T follicular helper cell (primary cell): Measurements from ENCODE around the gene SOWAHB.
"Not testable (repeated sequence)": the region's sequence is repeated elsewhere in the genome, so short reads cannot be mapped to it uniquely, and the experiment has no call there.

ENCODE experiments used
- DNase-seq: peaks from one replicate; pipeline ENCODE4 v3.0.0-alpha.2; 2020; ENCODE audit warnings: low read depth

The SOWAHB gene

DNA sequence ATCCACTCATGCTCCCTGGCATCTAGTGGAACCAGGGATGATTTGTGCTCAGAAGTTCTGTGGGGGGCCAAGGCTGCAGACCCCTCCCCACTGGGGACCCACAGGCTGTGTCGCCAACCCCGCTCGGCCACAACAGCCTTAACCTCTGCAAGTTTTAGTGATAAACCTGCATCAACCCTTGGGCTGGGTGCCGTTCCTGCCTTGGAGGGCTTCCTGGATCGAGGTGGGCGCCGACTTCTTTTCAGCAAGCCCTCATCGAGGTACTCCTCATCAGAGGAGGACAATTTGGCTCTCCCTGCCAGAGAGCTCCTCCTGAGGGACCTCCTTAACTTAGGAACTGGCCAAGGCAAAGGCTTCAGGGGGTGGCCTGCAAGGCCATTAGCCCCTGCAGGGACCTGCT is 1.9 kb downstream of the SOWAHB start:
- DNase-seq: no peak

- DNase-seq: no peak
Measured at GRCh38 chr4:76895619-76896018, 2.3 kb downstream of the SOWAHB start.

DNA sequence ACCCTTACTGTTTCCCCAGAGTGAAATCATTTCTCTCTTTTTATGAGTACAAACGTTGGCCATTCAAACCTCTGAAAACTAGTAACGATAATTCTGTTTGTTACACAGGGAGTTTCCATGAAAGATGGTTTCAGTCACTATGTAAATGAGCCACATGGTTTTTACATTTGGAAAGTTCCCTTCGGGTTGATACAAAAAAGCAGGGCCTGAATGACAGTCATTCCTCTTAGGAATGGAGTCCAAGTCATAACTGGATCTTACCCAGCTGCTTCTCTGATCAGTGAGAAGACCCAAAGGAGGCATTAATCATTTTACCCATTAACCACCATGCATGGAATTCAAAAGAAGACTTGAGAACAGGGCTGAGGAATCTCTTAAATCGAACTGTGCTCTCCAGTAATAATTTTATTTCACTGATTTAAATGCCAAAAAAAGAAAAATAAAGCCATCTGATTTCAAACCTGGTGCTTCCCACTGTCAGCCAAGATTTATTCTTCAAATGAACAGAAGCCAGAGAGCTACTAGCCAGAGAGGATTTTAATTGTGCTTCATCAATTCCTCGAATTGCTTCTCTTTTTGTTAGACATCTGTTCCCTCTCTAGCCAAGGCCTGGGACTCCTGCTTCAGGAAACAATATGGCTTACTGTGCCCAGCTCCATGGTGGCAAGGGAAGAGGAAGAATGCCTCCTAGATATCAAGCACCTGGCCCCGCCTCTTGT is 3.2 kb downstream of the SOWAHB start:
- no peak for DNase-seq

DNA sequence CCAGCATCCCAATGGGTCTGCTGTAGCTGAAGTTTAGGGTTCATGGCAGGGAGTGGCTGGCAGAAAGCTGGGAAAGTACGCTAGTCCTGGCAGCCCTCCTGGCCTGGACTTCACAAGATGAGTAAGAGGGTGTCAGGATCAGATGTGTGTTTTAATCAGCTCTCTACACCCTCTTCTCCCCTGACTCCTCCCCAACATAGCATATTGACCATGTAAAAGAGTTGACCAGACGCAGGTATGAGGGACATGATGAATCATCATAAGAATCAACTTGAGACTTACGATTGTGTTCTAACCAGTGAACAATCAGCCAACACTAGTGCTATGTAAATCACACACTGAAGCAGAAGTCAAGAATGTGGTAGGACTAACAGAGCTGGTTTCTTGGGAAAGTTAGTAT is 5.3 kb downstream of the SOWAHB start:
- DNase-seq: no peak

DNA sequence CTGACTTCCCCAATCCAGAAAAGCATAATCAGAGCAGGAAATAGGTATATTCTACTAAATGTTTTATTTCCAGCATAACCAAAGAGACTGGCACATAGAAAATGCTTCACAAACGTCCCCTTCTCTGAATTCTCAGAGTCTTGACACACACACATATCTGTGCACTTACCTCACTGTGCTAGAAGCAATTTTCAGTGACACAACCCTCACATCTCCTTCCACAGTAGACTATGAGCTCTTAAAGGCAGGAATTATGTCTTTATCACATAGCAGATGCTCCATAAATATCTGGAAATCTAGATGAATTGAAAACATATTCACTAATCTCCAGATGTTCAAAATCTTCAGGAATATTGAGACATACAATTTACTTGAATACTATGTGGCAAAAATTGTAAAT is 5.9 kb downstream of the SOWAHB start:
- DNase-seq: no peak

DNA sequence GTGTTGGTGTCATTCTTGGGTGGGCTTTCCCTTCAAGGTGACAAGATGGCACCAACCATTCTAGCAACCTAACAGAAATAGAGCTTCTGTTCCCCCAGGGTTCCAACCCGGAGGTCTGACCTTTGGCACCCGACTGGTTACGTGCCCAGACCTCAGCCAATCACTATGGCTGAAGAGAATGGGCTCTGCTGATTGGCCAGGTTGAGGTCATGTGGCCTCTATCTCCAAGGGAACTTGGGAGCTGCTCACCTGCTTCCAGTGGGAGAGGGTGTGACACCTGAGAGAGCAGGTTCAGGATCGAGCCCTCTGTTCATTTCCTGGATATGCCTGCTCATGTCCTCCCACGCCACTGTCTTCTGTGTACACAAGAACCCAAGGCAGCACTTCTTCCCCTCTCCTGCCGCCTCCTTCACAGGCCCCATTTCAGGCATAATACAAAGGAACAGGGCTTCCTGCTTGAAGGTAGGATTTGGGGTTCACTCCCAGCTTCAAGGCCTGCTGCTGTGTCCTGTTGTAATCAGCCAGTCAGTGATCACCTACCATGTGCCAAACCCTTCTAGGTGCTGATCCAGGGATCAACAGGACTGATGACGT is 11.0 kb downstream of the SOWAHB start:
- DNase-seq: no peak

GRCh38 chr4:76886214-76886613 is 11.7 kb downstream of the SOWAHB start:
- no peak for DNase-seq

DNA sequence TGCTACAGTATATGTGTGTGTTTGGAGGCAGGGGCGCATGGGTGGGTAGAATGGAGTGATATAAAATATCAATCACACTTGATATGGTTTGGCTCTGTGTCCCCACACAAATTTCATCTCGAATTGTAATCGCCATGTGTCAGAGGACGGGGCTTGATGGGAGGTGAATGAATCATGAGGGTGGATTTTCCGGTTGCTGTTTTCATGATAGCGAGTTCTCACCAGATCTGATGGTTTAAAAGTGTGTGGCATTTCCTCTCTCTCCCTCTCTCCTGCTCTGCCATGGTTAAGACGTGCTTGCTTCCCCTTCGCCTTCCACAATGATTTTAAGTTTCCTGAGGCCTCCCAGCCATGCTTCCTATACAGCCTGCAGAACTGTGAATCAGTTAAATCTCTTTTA is 14.8 kb downstream of the SOWAHB start:
- DNase-seq: no peak

- no peak for DNase-seq
Measured at GRCh38 chr4:76882630-76883029, 15.3 kb downstream of the SOWAHB start.

GRCh38 chr4:76881375-76881774 is 16.6 kb downstream of the SOWAHB start:
- no peak for DNase-seq

GRCh38 chr4:76879731-76880364 is 18.1 kb downstream of the SOWAHB start:
- no peak for DNase-seq

GRCh38 chr4:76878641-76879165 is 19.2 kb downstream of the SOWAHB start:
- DNase-seq: not testable (repeated sequence)

GRCh38 chr4:76874176-76874575 is 23.8 kb downstream of the SOWAHB start:
- no peak for DNase-seq

DNA sequence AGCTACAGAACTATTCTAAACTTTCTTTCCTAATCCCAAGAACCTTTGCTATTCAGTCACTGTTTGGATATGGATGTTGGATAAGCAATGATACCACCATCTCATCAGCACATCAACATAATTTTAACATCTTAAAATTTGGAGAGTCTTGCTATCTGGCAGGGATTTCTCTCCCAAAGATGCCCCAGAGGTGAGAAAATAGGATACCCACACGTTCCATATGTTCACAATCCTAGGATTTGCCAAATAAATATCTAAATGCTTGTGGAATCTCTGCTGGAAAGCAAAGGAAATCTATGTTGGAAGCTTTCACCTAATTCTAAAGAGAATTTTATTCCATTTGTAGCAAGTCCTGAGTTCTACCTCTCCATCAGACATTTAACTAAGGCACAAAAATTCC is 24.4 kb downstream of the SOWAHB start:
- DNase-seq: no peak

GRCh38 chr4:76872556-76872955 is 25.4 kb downstream of the SOWAHB start:
- no peak for DNase-seq

DNA sequence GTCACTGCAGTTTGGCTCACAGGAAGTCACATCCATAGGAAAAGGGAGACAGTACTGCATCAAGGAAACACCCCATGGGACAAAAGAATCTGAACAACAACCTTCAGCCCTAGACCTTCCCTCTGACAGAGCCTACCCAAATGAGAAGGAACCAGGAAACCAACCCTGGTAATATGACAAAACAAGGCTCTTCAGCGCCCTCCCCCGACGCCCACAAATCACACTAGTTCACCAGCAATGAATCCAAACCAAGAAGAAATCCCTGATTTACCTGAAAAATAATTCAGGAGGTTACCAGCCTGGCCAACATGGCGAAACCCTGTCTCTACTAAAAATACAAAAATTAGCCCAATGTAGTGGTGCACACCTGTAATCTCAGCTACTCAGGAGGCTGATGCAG is 29.2 kb downstream of the SOWAHB start:
- not testable (repeated sequence) for DNase-seq

DNA sequence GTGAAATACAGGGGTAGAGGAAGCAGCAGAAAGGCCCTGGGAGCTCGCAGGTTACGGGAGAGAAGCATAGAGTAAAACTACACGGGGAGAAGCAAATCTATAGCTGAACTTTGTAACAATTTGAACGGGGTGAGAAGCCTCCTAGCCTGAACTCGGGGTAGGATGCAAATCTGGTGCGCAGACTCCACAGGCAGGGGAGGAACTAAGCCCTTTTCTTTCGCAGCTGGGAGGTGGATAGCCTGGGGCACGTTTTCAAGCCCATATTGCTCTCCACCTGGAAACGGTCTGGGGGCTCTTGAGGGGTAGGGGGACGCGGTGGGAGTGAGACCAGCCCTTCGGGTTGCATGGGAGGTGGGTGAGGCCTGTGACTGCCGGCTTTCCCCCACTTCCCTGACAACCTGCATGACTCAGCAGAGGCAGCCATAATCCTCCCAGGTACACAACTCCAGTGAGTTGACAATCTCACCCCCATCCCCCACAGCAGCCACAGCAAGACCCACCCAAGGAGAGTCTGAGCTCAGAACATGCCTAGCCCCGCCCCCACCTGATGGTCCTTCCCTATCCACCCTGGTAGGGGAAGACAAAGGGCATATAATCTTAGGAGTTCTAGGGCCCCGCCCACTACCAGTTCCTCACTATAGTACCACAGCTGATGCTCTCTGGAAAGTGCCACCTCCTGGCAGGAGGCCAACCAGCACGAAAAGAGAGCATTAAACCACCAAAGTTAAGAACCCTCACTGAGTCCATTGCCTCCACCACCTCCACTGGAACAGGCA is 29.9 kb downstream of the SOWAHB start:
- no peak for DNase-seq

- DNase-seq: no peak
Measured at GRCh38 chr4:76867377-76867776, 30.6 kb downstream of the SOWAHB start.

DNA sequence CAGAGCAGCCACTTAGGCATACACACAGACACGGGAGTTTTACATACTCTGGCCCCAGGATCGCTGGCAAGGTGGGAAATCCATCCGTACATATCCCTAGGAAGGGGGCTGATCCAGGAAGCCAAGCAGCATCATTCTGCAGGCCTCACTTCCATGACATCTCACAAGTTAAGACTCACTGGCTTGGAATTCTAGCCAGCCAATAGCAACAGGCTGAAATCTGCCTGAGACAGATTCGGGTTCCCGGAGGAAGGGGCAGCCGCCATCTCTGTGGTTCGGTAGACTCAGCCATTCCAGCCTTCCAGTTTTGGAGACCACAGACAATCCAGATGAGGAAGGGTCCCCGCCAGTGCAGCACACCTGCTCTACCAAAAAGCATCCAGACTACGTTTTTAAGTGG is 31.3 kb downstream of the SOWAHB start:
- no peak for DNase-seq

- DNase-seq: no peak
Measured at GRCh38 chr4:76858319-76858718, 39.6 kb downstream of the SOWAHB start.

- no peak for DNase-seq
Measured at GRCh38 chr4:76857074-76857409, 40.9 kb downstream of the SOWAHB start.

GRCh38 chr4:76856243-76857073 is 41.5 kb downstream of the SOWAHB start:
- no peak for DNase-seq
